Cardiac septum (tissue), 1 donor: ENCODE measurements around the gene CACNB2. TPM values are rescaled to one million over a fixed set of nuclear protein-coding genes. Genes with fewer than 3 reads are reported as not detected.
"Not testable (repeated sequence)": the region's sequence is repeated elsewhere in the genome, so short reads cannot be mapped to it uniquely, and the experiment has no call there.

Experiments used
- DNase-seq: peaks from one replicate; pipeline ENCODE4 v3.0.0-alpha.2; 2020; ENCODE audit warnings: low spot score
- intact Hi-C: fragments of 100-400 bp; cut with DNase I; formaldehyde crosslinking; loops from one replicate; pipeline ENCODE4 v1.14.0; 2022
- total RNA-seq: library from RNA; stranded (reverse); fragmentation: NEBNext Ultra II Directional; extraction: Animal tissue kit (Norgen Biotek cat#: 25700); gene quantifications from one replicate; pipeline ENCODE4 v1.2.1, GENCODE V29; 2021
- donor health status: DM: no; HTN: no; CAD: no.

Gene CACNB2
- total RNA-seq, 1 donor from 2014 or later, result 20.6 TPM

GRCh38 chr10:18409599-18410397 is 269.6 kb downstream of the CACNB2 start:
- intact Hi-C loops, result no loop called here
- DNase-seq, result no peak

- intact Hi-C loops, result no loop called here
- no peak for DNase-seq
These were observed 273.8 kb downstream of the CACNB2 start for GRCh38 chr10:18414061-18414460.

GRCh38 chr10:18417950-18418527 is 277.8 kb downstream of the CACNB2 start:
- intact Hi-C loops, result no loop called here

GRCh38 chr10:18418541-18419215 is 278.5 kb downstream of the CACNB2 start:
- intact Hi-C loops, result no loop called here
- DNase-seq, result no peak

More at GRCh38 chr10:18417950-18418527, 277.8 kb downstream of the CACNB2 start:
- DNase-seq, result no peak

DNA sequence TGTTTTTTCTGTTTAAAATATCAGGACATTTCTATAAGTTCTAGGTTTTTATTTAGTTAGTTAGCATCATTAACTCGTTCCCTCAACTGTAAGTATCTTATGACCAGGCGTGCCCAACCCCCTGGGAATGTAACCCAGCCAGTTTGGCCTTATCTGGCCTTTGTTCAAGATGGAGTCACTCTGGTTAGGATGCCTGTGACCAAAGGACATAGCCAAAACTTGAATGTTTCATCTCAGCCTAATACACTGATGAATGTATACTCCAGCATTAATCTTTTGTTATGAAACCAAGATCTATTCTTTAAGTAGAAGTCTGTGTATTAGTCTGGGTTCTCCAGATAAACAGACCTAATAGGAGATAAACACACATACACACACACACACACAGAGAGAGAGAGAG is 279.7 kb downstream of the CACNB2 start:
- DNase-seq, result no peak
- intact Hi-C loops, result no loop called here

DNA sequence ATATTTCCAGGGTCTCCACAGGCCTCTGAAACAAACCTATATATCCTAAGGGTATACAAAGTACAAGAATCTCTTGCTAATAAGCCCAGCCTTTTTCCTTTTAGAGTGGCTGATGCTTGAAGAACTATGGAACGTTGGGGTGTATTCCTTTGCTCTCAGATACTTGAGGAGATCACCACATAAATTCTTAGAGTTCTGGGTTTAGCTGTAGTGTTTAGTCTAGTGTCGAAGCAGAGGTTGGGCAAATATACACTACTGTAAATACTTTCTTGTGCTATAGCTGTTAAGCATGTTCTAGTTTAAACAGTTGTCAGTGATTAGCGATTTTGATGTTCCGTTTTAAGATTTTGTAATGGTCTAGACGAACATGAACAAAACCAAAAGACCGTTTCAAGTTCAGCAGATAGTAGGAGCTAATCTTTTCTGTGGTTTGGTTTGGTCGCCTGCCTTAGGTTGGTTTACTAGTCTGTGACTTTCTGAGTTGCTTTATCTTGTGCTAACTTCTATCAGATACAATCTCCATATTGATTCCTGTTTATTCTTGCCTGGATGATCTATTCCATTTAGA is 281.6 kb downstream of the CACNB2 start:
- DNase-seq, result no peak
- intact Hi-C loops, result no loop called here

- intact Hi-C loops, result no loop called here
- no peak for DNase-seq
These were observed 282.9 kb downstream of the CACNB2 start for GRCh38 chr10:18423058-18423637.

DNA sequence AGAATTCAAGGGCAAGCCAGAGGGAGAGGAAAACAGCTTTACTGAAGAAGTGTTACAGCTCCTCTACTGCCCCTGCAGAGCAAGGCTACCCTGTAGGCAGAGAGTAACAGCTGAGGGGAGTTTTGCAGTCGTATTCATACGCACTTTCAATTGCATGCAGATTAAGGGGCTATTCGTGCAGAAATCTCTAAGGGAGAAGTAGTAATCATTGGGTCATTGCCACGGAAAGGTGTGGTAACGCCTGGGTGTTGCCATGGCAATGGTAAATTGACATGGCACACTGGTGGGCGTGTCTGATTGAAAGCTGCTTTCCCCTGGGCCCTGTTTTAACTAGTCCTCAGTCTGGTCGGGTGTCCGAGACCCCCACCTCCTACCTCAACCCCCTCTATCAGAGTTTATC is 284.0 kb downstream of the CACNB2 start:
- intact Hi-C loops, result no loop called here
- no peak for DNase-seq

GRCh38 chr10:18429335-18429734 is 289.1 kb downstream of the CACNB2 start:
- DNase-seq, result no peak
- intact Hi-C loops, result no loop called here

DNA sequence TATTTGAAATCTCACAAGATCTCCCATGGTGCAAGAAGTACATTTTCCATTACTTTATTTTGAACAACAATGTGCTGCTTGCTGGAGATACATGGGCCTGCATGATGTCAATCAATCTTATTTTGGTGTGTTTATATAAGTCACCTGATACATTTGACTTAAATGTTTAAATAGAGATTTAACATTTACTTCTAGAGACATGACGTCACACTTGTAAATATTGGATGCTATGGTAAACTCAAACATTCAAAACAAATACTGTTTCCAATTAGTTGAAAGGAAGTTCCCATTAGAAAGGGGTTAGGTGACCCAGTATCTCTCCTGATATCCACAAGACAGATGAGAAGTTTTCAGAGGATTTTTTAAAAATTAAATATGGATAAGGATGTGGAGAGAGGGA is 296.7 kb downstream of the CACNB2 start:
- no peak for DNase-seq
- intact Hi-C loops, result no loop called here

DNA sequence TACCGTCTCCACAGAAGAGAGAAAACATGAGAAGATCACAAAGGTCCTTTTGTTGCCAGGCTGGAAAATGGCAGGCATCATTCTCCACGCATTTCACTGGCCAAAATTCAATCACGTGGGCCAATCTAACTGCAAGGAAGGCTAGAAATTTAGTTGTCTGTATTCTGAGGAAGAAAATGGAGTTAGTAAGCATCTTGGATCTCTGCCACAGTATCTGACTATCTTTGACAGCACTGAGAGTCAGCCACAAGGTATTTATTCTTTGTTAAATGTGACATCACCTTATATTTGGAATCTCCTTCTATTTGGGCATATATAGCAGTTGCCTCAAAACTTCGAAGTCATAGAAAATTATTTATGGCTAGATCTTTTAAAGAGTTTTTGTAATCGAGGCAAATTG is 297.3 kb downstream of the CACNB2 start:
- intact Hi-C loops, result no loop called here

GRCh38 chr10:18438361-18439126 is 298.3 kb downstream of the CACNB2 start:
- no peak for DNase-seq
- intact Hi-C loops, result no loop called here

More for the DNA sequence above, 297.3 kb downstream of the CACNB2 start:
- DNase-seq, result no peak

DNA sequence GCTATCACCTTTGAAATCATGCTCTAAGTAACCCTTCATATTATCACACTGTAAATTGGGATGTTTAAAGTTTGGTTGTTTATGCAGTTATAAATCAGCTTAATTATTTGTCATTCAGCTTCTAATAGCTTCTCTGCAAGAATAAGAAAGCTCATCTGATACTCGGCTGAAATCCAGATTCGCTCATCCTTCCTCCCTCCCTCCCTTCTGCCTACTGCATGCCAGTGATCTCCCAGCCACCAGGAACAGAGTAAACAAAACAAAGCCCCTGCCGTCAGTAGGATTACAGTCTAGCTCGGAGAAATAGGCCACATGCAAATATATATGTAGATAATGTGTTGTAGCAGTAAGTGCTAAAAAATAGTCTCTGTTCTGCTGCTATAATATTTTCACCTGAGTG is 299.4 kb downstream of the CACNB2 start:
- intact Hi-C loops, result no loop called here
- no peak for DNase-seq

- DNase-seq, intact Hi-C loops: not testable (repeated sequence)
These were observed 305.4 kb downstream of the CACNB2 start for GRCh38 chr10:18445635-18446034.

GRCh38 chr10:18446205-18446604 is 306.0 kb downstream of the CACNB2 start:
- DNase-seq, result no peak
- intact Hi-C loops, result no loop called here

GRCh38 chr10:18449611-18450026 is 309.4 kb downstream of the CACNB2 start:
- intact Hi-C loops, result no loop called here
- no peak for DNase-seq

DNA sequence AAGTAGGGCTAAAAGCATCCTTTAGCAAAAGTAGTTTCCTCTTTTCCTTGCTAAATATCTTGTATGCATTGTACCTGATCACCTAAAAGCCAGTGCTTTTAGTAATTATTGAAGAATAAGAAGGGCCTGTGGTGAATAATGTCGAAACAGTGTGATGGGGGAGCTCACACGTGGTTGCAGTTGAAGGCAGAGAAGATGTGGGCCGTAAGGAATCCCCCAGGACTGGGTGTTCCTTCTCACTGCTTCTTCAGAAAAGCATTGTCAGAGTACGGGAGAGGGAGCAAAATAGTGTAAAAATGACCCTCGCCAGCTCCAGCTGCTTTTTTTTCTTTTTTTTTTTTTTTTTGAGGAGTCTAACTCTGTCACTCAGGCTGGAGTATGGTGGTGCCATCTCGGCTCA is 310.1 kb downstream of the CACNB2 start:
- intact Hi-C loops, result no loop called here
- no peak for DNase-seq

- DNase-seq, result no peak
- intact Hi-C loops, result no loop called here
These were observed 315.1 kb downstream of the CACNB2 start for GRCh38 chr10:18455086-18455884.

GRCh38 chr10:18456984-18457383 is 316.8 kb downstream of the CACNB2 start:
- no peak for DNase-seq
- intact Hi-C loops, result no loop called here
